Colonic mucosa (tissue), 4 donors: ENCODE data around the gene FHAD1. TPM values are rescaled to one million over a fixed set of nuclear protein-coding genes. Genes with fewer than 3 reads are reported as not detected.
"Not testable (repeated sequence)": the region's sequence is repeated elsewhere in the genome, so short reads cannot be mapped to it uniquely, and the experiment has no call there.

Experiments
- DNase-seq: peaks from one replicate; pipeline ENCODE4 v3.0.0-alpha.2; 2020
- H3K27ac ChIP-seq: fragments of 200-600 bp; one replicate; pipeline ENCODE4 v1.8.0; 2021
- H3K27me3 ChIP-seq: fragments of 200-600 bp; one replicate; pipeline ENCODE4 v1.8.0; 2021
- H3K36me3 ChIP-seq: fragments of 200-600 bp; one replicate; pipeline ENCODE4 v1.8.0; 2021
- H3K4me1 ChIP-seq: fragments of 200-600 bp; one replicate; pipeline ENCODE4 v1.8.0; 2021; ENCODE audit warnings: mild to moderate bottlenecking
- H3K4me3 ChIP-seq: fragments of 200-600 bp; one replicate; pipeline ENCODE4 v1.8.0; 2021
- H3K9ac ChIP-seq, 2 donors: one replicate each; pipeline ENCODE4 v1.7.0; 2013; ENCODE audit warnings: control low read depth in 2 of 2, low read depth in 2 of 2, low read length in 2 of 2
- H3K9me3 ChIP-seq: fragments of 200-600 bp; one replicate; pipeline ENCODE4 v1.8.0; 2021
- CTCF ChIP-seq: fragments of 200-600 bp; IDR thresholded peaks from one replicate; pipeline ENCODE4 v1.8.0; 2022; ENCODE audit warnings: antibody characterized with exemption, mild to moderate bottlenecking
- intact Hi-C: fragments of 100-400 bp; cut with DNase I; formaldehyde crosslinking; loops from one replicate; pipeline ENCODE4 v1.14.1; 2022
- total RNA-seq, 2 donors: library from RNA; stranded (reverse); fragmentation: NEBNext Ultra II Directional in 1 of 2; extraction: Animal tissue kit (Norgen Biotek cat#: 25700) in 1 of 2; gene quantifications; one replicate each; pipeline ENCODE4 v1.2.1, GENCODE V29; 2021
- donor health status: healthy.
- donor health status: DM: no; HTN: no; CAD: no.
- donor health status: DM: no; HTN: no; CAD: no.

FHAD1 gene
- total RNA-seq, 2 donors from 2014 or later: 1.5 to 1.8 TPM

GRCh38 chr1:15378729-15379128 is 131.7 kb downstream of the FHAD1 start:
- intact Hi-C loops: no loop called here
- Histone ChIP-seq H3K27me3 (no peaks in the 10 kb centered on the region), H3K9ac (no peak overlapping the region), H3K4me1 (no peaks in the 10 kb centered on the region), H3K9me3 (no peaks in the 10 kb centered on the region), H3K36me3 (no peaks in the 10 kb centered on the region), H3K27ac (no peak overlapping the region), H3K4me3 (no peak overlapping the region)
- no peak for TF ChIP-seq CTCF
- no peak for DNase-seq

- H3K27ac ChIP-seq, DNase-seq, H3K4me1 ChIP-seq, H3K9ac ChIP-seq, intact Hi-C loops, H3K36me3 ChIP-seq, H3K9me3 ChIP-seq, H3K27me3 ChIP-seq, H3K4me3 ChIP-seq: not testable (repeated sequence)
Observed at GRCh38 chr1:15379151-15379550, 132.1 kb downstream of the FHAD1 start.

- no peak overlapping the region for H3K4me3 ChIP-seq
- no peak for DNase-seq
- no peaks in the 10 kb centered on the region for H3K27me3 ChIP-seq
- no peak for TF ChIP-seq CTCF
- intact Hi-C loops: no loop called here
- H3K4me1 ChIP-seq: no peaks in the 10 kb centered on the region
- H3K36me3 ChIP-seq: no peaks in the 10 kb centered on the region
- H3K9ac ChIP-seq: no peak overlapping the region
- no peaks in the 10 kb centered on the region for H3K9me3 ChIP-seq
- no peak overlapping the region for H3K27ac ChIP-seq
Observed at GRCh38 chr1:15380601-15381508, 133.8 kb downstream of the FHAD1 start.

GRCh38 chr1:15381805-15382204 is 134.8 kb downstream of the FHAD1 start:
- no peaks in the 10 kb centered on the region for H3K9me3 ChIP-seq
- no peak overlapping the region for H3K4me3 ChIP-seq
- no peak for DNase-seq
- no peaks in the 10 kb centered on the region for H3K36me3 ChIP-seq
- intact Hi-C loops: no loop called here
- H3K9ac ChIP-seq: no peak overlapping the region
- no peak for TF ChIP-seq CTCF
- H3K4me1 ChIP-seq: no peaks in the 10 kb centered on the region
- H3K27ac ChIP-seq: no peak overlapping the region
- H3K27me3 ChIP-seq: no peaks in the 10 kb centered on the region

GRCh38 chr1:15382601-15383518 is 135.8 kb downstream of the FHAD1 start:
- Histone ChIP-seq H3K27me3 (no peaks in the 10 kb centered on the region), H3K4me1 (no peaks in the 10 kb centered on the region), H3K4me3 (no peak overlapping the region), H3K9me3 (no peaks in the 10 kb centered on the region), H3K36me3 (no peaks in the 10 kb centered on the region), H3K9ac (no peak overlapping the region), H3K27ac (no peak overlapping the region)
- no peak for TF ChIP-seq CTCF
- DNase-seq: no peak
- intact Hi-C loops: no loop called here
